Keratinocyte (primary cell): ENCODE measurements around the gene MLIP. TPM values are rescaled to one million over a fixed set of nuclear protein-coding genes. Genes with fewer than 3 reads are reported as not detected.

Source experiments
- DNase-seq: peaks from one replicate; pipeline ENCODE4 v3.0.0-alpha.2; 2011; ENCODE audit warnings: low read depth, missing footprints, low spot score
- FAIRE-seq: peaks from 2 replicates; lab custom pipeline; 2011; peaks lifted over from hg19 to GRCh38; lab: Jason Lieb, UNC
- H2AFZ ChIP-seq: 2 replicates; pipeline ENCODE4 v1.6.0; 2012; ENCODE audit warnings: low read length, control low read depth, inconsistent platforms; ENCODE audit not compliant: control insufficient read depth
- H3K27ac ChIP-seq: 2 replicates; pipeline ENCODE4 v1.5.1; 2011; ENCODE audit warnings: low read length; ENCODE audit not compliant: control insufficient read depth, insufficient read depth
- H3K27me3 ChIP-seq: 3 replicates; pipeline ENCODE4 v1.6.0; 2011; ENCODE audit warnings: low read length; ENCODE audit not compliant: control insufficient read depth, insufficient read depth; ENCODE audit errors: extremely low read depth
- H3K36me3 ChIP-seq, 2 experiments: 2 replicates in 1 of 2; 3 replicates in 1 of 2; pipeline ENCODE4 v1.5.1; 2011; ENCODE audit warnings: low read length in 2 of 2, mild to moderate bottlenecking in 1 of 2; ENCODE audit not compliant: control insufficient read depth in 2 of 2, insufficient read depth in 2 of 2; ENCODE audit errors: extremely low read depth in 1 of 2
- H3K4me1 ChIP-seq: 3 replicates; pipeline ENCODE4 v1.5.1; 2011; ENCODE audit warnings: low read length; ENCODE audit not compliant: control insufficient read depth, insufficient read depth; ENCODE audit errors: extremely low read depth
- H3K4me2 ChIP-seq: 3 replicates; pipeline ENCODE4 v1.6.0; 2011; ENCODE audit warnings: low read depth, low read length; ENCODE audit not compliant: control insufficient read depth, insufficient read depth; ENCODE audit errors: extremely low read depth
- H3K4me3 ChIP-seq, 3 experiments: fragments of 200-600 bp in 1 of 3; sonication (generic) in 1 of 3; 2 replicates in 2 of 3; 3 replicates in 1 of 3; pipeline ENCODE4 v1.5.1; 2011 to 2016; ENCODE audit warnings: low read length in 3 of 3, mild to moderate bottlenecking in 3 of 3, control low read depth in 2 of 3, inconsistent platforms in 1 of 3, low read depth in 1 of 3, mixed read lengths in 1 of 3, mixed run types in 1 of 3, moderate library complexity in 1 of 3; ENCODE audit not compliant: control insufficient read depth in 2 of 3, insufficient read depth in 2 of 3; ENCODE audit errors: extremely low read depth in 1 of 3
- H3K79me2 ChIP-seq: 2 replicates; pipeline ENCODE4 v1.6.0; 2012; ENCODE audit warnings: low read length; ENCODE audit not compliant: control insufficient read depth, insufficient read depth
- H3K9ac ChIP-seq: 3 replicates; pipeline ENCODE4 v1.6.0; 2011; ENCODE audit warnings: low read length; ENCODE audit not compliant: control insufficient read depth, insufficient read depth; ENCODE audit errors: extremely low read depth
- H3K9me1 ChIP-seq: 3 replicates; pipeline ENCODE4 v1.6.0; 2011; ENCODE audit warnings: low read length; ENCODE audit not compliant: control insufficient read depth, insufficient read depth; ENCODE audit errors: extremely low read depth
- H3K9me3 ChIP-seq: 2 replicates; pipeline ENCODE4 v1.5.1; 2012; ENCODE audit warnings: low read depth, low read length; ENCODE audit not compliant: control insufficient read depth
- H4K20me1 ChIP-seq: 3 replicates; pipeline ENCODE4 v1.6.0; 2011; ENCODE audit warnings: low read length; ENCODE audit not compliant: control insufficient read depth, insufficient read depth; ENCODE audit errors: extremely low read depth
- CTCF ChIP-seq, 3 experiments: IDR thresholded peaks in 1 of 3; conservative IDR thresholded peaks in 1 of 3; optimal IDR thresholded peaks in 1 of 3; 2 replicates in 2 of 3; 3 replicates in 1 of 3; pipeline versions ENCODE3 to v1.5.1; 2011; ENCODE audit warnings: low read length in 3 of 3, mild to moderate bottlenecking in 3 of 3, moderate library complexity in 2 of 3, control low read depth in 1 of 3, inconsistent platforms in 1 of 3; ENCODE audit not compliant: insufficient read depth in 2 of 3; ENCODE audit errors: extremely low read depth in 1 of 3
- EZH2 ChIP-seq: IDR thresholded peaks from one replicate; pipeline ENCODE4 v1.6.1; 2012; ENCODE audit warnings: inconsistent platforms, mild to moderate bottlenecking, low read length, moderate library complexity
- dilution Hi-C: fragments of 300-500 bp; cut with MboI; formaldehyde crosslinking; loops from one replicate; pipeline ENCODE4 v1.7.0; 2020; ENCODE audit warnings: low sequenced_read_pairs; ENCODE audit not compliant: extremely low pct_ligation_motif_present
- polyA plus RNA-seq, 5 experiments: library from polyadenylated mRNA; depleted of rRNA in 3 of 5; stranded (reverse) in 3 of 5; stranded (forward) in 1 of 5; unstranded in 1 of 5; fragments of >200 nt; gene quantifications; 1 replicate in 1 of 5; 2 replicates in 3 of 5; 3 replicates in 1 of 5; pipeline versions ENCODE4 v1.2.1 to v1.2.3, GENCODE V29; 2011 to 2012; ENCODE audit warnings: missing spikeins in 2 of 5, low read depth in 1 of 5, low replicate concordance in 1 of 5

MLIP gene
- polyA plus RNA-seq, 1 donor (not counting 4 experiments of a cell fraction or from before 2014, with no cell fraction given): 0.87 TPM

GRCh38 chr6:54255886-54256285 lies 144.6 kb downstream of the MLIP start:
- Histone ChIP-seq H3K4me1 (no peaks in the 10 kb centered on the region), H3K36me3 (no peaks in the 10 kb centered on the region), H3K9me1 (no peaks in the 10 kb centered on the region), H4K20me1 (no peaks in the 10 kb centered on the region), H3K9ac (no peak overlapping the region), H3K4me3 (no peak overlapping the region), H3K27ac (no peak overlapping the region), H3K79me2 (no peaks in the 10 kb centered on the region), H2AFZ (no peak overlapping the region), H3K9me3 (no peaks in the 10 kb centered on the region), H3K27me3 (no peaks in the 10 kb centered on the region), H3K4me2 (no peak overlapping the region)
- TF ChIP-seq CTCF (optimal IDR thresholded peaks at IDR 0.05 in 1 of 3, IDR thresholded peaks at IDR 0.05 in 1 of 3, conservative IDR thresholded peaks at IDR 0.05 in 1 of 3; ENCODE audit: extremely low read depth in 1 of 3, insufficient read depth in 2 of 3, low read length in 3 of 3) (no peak), EZH2 (no peak)
- FAIRE-seq (no peak), DNase-seq (no peak)
- dilution Hi-C loops: no loop called here

GRCh38 chr6:54260025-54260424 lies 148.8 kb downstream of the MLIP start:
- Histone ChIP-seq H2AFZ (no peak overlapping the region), H3K79me2 (no peaks in the 10 kb centered on the region)

More at GRCh38 chr6:54260025-54260424, 148.8 kb downstream of the MLIP start:
- H3K9me3 ChIP-seq: no peaks in the 10 kb centered on the region
- TF ChIP-seq EZH2: no peak
- no peak for TF ChIP-seq CTCF (optimal IDR thresholded peaks at IDR 0.05 in 1 of 3, IDR thresholded peaks at IDR 0.05 in 1 of 3, conservative IDR thresholded peaks at IDR 0.05 in 1 of 3; ENCODE audit: extremely low read depth in 1 of 3, insufficient read depth in 2 of 3, low read length in 3 of 3)
- H3K4me3 ChIP-seq: no peak overlapping the region
- dilution Hi-C loops: no loop called here
- H4K20me1 ChIP-seq: no peaks in the 10 kb centered on the region
- no peak overlapping the region for H3K9ac ChIP-seq
- H3K36me3 ChIP-seq: no peaks in the 10 kb centered on the region
- DNase-seq (no peak), FAIRE-seq (no peak)
- H3K27me3 ChIP-seq: no peaks in the 10 kb centered on the region
- H3K4me1 ChIP-seq: no peaks in the 10 kb centered on the region
- no peaks in the 10 kb centered on the region for H3K9me1 ChIP-seq
- H3K4me2 ChIP-seq: no peak overlapping the region
- no peak overlapping the region for H3K27ac ChIP-seq
